GM20000 (cell line): ENCODE data around the gene GSTK1.

Experiments used
- DNase-seq: peaks from one replicate; pipeline ENCODE4 v3.0.0; 2012; ENCODE audit warnings: low spot score
- TF ChIP-seq, protein P1 (sequence below): IDR thresholded peaks from 2 replicates; pipeline ENCODE4 v1.5.1; 2012; ENCODE audit warnings: mild to moderate bottlenecking, control low read depth; ENCODE audit errors: extremely low read depth, missing control alignments

GSTK1 gene

DNA sequence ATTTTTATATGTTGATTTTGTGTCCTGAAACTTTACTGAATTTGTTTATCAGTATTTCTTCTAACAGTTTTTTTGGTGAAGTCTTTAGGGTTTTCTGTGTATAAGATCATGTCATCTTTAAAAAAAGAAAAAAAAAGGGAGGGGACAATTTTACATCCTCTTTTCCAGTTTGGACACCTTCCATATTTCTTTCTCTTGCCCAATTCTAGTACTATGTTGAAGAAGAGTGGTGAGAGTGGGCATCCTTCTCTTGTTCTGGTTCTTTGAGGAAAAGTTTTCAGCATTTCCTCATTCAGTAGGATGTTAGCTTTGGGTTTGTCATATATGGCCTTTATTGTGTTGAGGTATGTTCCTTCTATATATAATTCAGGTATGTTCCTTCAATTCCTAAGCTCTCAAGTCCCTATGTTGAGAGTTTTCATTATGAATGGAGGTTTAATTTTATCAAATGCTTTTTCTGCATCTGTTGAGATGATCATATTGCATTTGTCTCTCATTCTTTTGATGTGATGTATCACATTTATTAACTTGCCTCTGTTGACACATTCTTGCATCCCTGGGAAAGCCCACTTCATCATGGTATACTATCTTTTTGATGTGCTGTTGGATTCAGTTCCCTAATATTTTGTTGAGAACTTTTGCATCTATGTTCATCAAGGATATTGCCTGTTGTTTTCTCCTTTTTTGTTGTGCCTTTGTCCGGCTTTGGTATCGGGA, 29.3 kb upstream of the GSTK1 start:
- TF ChIP-seq, protein P1, sequence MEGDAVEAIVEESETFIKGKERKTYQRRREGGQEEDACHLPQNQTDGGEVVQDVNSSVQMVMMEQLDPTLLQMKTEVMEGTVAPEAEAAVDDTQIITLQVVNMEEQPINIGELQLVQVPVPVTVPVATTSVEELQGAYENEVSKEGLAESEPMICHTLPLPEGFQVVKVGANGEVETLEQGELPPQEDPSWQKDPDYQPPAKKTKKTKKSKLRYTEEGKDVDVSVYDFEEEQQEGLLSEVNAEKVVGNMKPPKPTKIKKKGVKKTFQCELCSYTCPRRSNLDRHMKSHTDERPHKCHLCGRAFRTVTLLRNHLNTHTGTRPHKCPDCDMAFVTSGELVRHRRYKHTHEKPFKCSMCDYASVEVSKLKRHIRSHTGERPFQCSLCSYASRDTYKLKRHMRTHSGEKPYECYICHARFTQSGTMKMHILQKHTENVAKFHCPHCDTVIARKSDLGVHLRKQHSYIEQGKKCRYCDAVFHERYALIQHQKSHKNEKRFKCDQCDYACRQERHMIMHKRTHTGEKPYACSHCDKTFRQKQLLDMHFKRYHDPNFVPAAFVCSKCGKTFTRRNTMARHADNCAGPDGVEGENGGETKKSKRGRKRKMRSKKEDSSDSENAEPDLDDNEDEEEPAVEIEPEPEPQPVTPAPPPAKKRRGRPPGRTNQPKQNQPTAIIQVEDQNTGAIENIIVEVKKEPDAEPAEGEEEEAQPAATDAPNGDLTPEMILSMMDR = no peak
- no peak for DNase-seq

DNA sequence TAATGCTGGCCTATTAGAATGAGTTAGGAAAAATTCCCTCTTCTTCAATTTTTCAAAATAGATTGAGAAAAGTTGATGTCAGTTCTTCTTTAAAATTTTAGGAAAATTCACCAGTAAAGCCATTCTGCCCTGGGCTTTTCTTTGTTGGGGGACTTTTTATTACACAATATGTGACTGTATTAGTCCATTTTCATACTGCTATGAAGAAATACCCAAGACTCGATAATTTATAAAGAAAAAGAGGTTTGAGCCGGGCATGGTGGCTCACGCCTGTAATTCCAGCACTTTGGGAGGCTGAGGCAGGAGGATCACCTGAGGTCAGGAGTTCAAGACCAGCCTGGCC, 28.7 kb upstream of the GSTK1 start:
- DNase-seq = no peak
- TF ChIP-seq, protein P1 = no peak

DNA sequence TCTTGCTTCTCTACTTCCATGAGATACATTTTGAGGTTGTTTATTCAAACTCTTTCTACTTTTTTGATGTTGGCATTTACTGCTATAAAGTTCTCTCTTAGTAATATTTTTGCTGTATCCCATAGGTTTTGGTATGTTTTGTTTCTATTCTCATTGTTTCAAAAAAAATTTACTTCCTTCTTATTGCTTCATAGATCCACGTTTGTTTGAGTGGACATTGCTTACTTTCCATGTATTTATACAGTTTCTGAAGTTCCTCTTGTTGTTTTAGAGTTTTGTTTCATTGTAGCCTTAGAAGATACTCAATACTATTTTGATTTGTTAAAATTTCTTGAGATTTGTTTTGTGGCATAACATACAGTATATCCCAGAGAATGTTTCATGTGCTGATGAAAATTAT, 27.7 kb upstream of the GSTK1 start:
- DNase-seq = no peak
- TF ChIP-seq, protein P1 = no peak

DNA sequence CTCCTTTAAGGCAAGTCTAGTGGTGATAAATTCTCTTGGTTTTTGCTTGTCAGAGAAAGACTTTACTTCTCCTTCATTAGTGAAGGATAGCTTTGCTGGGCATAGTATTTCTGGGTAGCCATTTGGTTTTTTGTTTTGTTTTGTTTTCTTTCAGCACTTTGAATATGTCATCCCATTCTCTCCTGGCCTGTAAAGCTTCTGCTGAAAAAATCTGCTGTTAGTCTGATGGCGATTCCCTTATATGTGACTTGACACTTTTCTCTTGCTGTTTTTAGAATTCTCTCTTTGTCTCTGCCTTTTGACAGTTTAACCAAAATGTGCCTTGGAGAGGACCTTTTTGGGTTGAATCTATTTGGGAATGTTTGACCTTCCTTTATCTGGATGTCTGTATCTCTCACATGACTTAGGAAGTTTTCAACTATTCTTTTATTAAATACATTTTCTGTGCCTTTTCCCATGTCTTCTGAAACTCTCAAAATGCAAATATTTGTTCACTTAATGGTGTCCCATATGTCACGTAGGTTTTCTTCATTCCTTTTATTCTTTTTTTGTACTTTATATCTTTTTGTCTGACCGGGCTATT, 26.7 kb upstream of the GSTK1 start:
- TF ChIP-seq, protein P1 = no peak
- no peak for DNase-seq

DNA sequence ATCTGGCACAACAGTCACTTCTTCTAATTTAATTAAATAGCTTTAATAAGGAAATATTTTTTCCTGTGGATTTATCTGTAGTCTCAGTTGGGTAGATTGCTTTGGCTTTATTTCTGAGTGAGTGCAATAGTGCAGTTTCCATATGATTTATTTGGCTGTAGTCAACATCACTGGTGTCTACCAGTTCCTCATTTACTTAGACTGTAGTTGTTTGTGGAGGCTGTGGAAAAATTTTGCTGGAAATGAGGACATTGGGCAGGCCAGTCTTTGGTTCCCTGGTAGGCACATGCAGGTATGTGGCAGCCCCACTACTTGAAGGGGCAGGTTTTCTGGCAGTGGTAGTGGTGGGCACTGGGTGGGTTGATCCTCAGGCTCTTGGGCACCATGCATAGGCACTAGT, 25.9 kb upstream of the GSTK1 start:
- no peak for DNase-seq
- TF ChIP-seq, protein P1 = no peak

DNA sequence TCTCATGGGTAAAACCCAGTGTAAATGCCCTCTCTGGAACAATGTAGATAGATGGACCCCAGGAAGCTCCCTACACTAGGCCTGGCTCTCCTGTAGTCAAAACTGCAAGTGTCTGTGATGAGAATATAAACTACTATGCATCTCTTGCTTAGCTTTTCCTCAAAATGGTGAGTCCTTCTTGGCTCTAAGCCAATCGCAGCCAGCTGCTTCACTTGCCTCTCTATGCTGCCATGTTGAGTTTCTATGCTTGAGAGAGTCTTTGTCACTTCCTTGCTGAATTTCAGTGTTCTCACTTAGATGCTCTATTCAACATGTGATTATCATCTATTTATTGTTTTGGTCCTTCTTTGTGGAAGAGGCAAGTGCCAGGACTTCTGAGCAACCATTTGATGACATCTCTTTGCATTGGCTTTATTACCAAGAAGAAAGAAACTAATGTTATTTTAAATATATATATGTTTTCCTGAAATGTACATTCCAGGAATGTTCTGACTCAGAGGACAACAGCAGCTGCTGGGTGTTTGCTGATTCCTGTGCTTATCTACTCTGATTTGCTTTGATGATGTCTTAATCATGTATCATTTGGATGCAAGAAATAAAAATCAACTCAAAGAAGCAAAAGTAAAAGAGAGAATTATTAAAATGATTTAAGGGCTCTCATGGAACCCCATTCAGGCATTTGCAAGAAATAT, 24.8 kb upstream of the GSTK1 start:
- no peak for DNase-seq
- TF ChIP-seq, protein P1 = no peak

DNA sequence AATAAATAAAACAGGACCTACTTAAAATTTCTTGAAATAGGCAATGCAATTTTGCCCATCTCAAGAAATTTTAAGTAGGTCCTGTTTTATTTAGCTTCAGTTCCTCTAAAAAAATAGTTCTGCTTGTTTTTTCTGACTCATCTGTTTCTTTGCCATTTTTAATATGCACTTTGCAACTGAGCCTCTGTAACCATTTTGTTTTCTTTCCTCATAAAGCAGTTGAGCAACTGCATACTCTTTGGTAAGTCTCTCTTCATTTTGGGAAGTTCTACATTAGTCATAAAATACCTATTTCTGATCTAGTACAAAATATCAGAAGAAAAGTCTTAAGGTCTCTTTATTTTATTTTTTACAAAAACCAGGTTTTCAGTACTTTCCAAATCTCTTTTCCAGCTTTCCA, 23.4 kb upstream of the GSTK1 start:
- no peak for DNase-seq

More for the DNA sequence above, 23.4 kb upstream of the GSTK1 start:
- TF ChIP-seq, protein P1 = no peak
